SK-MEL-5 (cell line): Measurements from ENCODE around the gene NHLRC1. TPM values are rescaled to one million over a fixed set of nuclear protein-coding genes. Genes with fewer than 3 reads are reported as not detected.
A peak's percentile ranks its signal among the peaks of the same experiment; 100 is the strongest.

ENCODE experiments used
- DNase-seq: peaks from one replicate; pipeline ENCODE4 v3.0.0-alpha.2; 2016; ENCODE audit warnings: low read depth, low spot score
- in situ Hi-C: cut with HindIII; loops from 2 replicates; pipeline ENCODE4 v1.10.0; 2016; ENCODE audit warnings: low sequenced_read_pairs, high pct_unique_total_duplicates, low pct_unique_long_range_greater_than_20kb
- total RNA-seq: library from RNA; depleted of rRNA; stranded (reverse); fragments of >200 nt; shearing (Covaris generic); gene quantifications from 2 replicates; pipeline ENCODE4 v1.2.3, GENCODE V29; 2014; rRNA removed

The NHLRC1 gene
- total RNA-seq, 1 experiment from 2014 or later = 4.4 TPM

- DNase-seq = peak; percentile 93
- in situ Hi-C loops = no loop called here
Measured at GRCh38 chr6:18100296-18100695, 22.2 kb downstream of the NHLRC1 start.

- in situ Hi-C loops = no loop called here
- DNase-seq = no peak
Measured at GRCh38 chr6:18099511-18099910, 23.0 kb downstream of the NHLRC1 start.

GRCh38 chr6:18096423-18096822 lies 26.1 kb downstream of the NHLRC1 start:
- DNase-seq = no peak
- in situ Hi-C loops = no loop called here

DNA sequence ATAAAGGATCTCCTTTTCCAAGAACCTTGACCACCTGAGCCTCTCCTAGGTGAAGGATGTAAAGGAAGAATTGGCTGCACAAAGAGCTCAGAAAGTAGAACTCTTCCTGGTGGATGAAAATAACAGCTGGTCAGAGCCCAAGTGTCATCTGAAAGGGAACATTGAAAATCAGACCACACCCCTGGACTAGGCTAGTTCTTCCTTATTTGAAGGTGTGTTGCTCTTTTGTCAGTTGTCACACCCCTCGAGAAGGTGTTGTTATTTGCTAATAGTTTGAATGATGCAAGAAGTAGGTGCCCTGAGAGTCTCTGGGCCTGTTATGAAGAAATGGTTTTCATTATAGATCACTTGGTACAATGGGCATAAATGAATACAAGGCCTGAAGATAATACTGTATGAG lies 31.1 kb downstream of the NHLRC1 start:
- no peak for DNase-seq
- in situ Hi-C loops = no loop called here

DNA sequence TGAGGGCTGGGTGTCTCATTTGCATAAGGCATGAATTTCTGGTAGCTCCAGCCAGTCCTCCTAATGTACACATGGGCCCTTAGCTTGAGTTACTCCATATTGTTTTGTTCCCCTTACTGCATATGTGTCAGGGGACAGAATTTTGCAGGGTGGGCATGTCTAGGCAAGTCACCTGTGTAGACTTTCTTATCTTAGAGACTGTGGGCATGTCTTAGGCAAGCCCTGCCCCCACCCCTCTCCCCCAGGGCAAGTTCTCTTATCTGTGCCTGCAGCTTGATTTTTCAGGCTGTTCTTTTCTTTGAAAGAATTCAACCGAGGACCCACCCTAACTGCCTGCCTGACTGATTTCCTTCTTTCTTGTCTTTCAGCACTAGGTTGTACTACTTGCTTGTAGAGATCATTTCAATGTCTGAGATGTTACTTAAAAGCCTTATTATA lies 32.1 kb downstream of the NHLRC1 start:
- in situ Hi-C loops = no loop called here
- no peak for DNase-seq

DNA sequence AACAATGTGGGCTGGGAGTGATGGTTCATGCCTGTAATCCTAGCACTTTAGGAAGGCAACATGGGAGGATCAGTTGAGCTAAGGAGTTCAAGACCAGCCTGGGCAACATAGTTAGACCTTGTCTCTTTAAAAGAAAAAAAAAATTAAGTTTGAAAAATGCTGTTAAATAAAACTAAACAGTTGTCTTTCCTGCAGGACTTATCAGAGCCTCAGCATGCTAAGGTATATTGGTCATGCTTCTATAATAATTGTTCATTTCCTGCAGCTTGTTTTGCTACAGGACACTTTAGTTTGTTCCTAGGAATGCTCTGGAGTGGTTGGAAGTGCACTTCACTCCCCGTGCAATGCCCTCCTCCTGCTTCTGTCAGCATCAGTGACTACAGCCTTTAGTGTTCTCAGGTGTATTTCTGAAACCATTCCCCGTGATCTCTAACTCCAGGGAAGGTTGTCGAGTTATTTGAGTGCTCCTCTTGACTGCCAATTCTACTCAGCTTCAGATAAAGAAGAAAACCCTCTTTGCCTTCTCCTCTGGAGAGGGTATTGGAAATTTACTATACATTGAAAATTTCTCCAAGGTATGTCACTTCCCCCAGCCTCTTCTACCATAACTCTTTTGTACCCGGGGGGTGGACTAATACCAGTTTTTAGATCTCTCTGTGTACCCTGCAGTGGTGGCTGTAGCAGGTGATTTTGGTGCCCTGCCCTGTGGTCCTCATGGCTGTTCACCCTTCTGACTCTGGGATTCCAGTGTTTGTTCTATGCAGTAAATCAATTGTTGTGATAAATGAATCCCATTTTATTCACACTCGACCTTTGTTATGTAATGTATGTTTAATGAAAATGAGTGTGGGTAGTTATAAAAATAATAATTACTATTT lies 33.8 kb downstream of the NHLRC1 start:
- peak; percentile 13 for DNase-seq
- in situ Hi-C loops = no loop called here

DNA sequence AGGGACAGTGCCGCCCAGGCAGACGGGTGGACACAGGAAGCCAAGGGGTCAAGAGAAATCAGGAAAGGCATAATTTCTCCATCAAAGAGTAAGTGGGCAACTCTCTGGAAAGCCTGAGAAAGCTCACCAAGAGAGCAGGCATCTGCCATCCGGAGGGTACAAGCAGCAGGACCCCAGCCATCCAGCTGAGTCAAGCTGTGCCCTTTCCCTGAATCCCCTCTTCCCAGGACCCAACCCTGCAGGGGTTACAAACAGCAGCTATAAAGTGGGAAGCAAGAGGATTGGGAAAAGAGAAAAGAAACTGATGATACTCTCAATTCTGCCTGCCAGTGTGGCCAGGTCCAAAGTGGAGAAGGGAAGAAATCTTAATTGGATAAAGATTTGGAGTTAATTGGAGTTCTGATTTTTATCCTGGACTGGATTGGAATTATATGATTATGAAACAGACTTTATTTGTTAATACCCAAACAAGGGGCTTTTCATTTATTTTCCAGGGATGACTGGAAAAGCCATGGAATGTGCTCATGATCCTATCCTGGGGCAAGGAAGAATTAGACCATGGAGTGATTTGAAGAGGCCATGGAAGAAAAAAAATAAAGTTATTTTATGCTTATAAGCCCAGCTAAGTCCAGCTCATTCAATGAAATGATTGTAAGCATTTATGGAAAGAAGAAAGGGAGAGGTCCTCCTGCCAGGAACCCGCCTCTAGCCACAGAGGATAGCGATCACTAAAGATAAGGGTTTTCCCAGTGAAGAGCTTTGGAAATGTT lies 34.9 kb downstream of the NHLRC1 start:
- peak; percentile 98 for DNase-seq
- in situ Hi-C loops = no loop called here

GRCh38 chr6:18081025-18081668 lies 41.3 kb downstream of the NHLRC1 start:
- no peak for DNase-seq
- in situ Hi-C loops = no loop called here

DNA sequence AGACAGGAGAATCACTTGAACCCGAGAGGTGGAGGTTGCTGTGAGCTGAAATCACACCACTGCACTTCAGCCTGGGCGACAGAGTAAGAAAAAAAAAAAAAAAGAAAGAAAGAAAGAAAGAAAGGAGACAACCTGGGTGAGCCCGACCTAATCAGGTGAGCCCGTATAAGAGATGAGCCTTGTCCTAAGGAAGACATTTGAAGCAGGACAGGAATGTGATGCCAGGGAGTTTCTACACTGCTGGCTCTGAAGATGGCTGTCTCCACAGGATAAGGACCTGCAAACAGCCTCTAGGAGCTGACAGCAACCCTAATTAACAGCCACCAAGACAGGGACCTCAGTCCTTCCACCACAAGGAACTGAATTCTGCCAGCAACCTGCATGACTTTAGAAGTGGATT lies 41.9 kb downstream of the NHLRC1 start:
- in situ Hi-C loops = no loop called here
- DNase-seq = no peak

DNA sequence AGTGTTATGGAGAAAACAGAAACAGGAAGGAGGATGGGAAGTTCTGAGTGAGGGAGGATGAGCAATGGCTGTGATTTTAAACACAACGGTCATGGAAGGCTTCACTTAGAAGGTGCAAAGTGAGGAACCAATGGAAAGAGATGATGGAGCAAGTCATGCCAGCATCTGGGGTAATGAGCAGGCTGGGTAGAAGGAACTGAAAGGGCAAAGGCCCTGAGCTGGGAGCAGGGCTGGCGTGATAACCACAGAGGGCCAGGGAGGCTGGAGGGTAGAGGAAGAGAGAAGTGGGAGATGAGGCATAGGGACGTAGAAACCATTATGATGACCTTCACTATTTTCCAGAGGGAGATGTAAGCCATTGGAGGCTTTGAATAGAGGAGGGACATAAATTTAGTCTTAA lies 43.6 kb downstream of the NHLRC1 start:
- in situ Hi-C loops = no loop called here
- no peak for DNase-seq

- in situ Hi-C loops = no loop called here
- no peak for DNase-seq
Measured at GRCh38 chr6:18076231-18076630, 46.2 kb downstream of the NHLRC1 start.

GRCh38 chr6:18072841-18073240 lies 49.6 kb downstream of the NHLRC1 start:
- in situ Hi-C loops = no loop called here
- no peak for DNase-seq

GRCh38 chr6:18070486-18070885 lies 52.0 kb downstream of the NHLRC1 start:
- no peak for DNase-seq
- in situ Hi-C loops = no loop called here

Other genes with a start within 250 kb of the NHLRC1 start
- 44.6 and 46.2 TPM in 2 replicates for gene KIF13A, start 135.0 kb downstream of the NHLRC1 start, total RNA-seq
- 40.6 and 45.4 TPM in 2 replicates for gene TPMT, start 32.4 kb upstream of the NHLRC1 start, total RNA-seq
- 49.9 and 54.2 TPM in 2 replicates for gene KDM1B, start 32.7 kb upstream of the NHLRC1 start, total RNA-seq
- 141 and 143 TPM in 2 replicates for gene DEK, start 141.9 kb upstream of the NHLRC1 start, total RNA-seq